Fibroblast of the aortic adventitia (primary cell): ENCODE measurements around the gene MRPS6. TPM values are rescaled to one million over a fixed set of nuclear protein-coding genes. Genes with fewer than 3 reads are reported as not detected.

ENCODE experiments used
- DNase-seq: peaks from one replicate; pipeline ENCODE4 v3.0.0-alpha.2; 2010; ENCODE audit warnings: low read depth
- H3K4me3 ChIP-seq: 2 replicates; pipeline ENCODE4 v1.5.1; 2011; ENCODE audit warnings: low read depth, mild to moderate bottlenecking, control low read depth, low read length, moderate library complexity
- total RNA-seq: library from RNA; depleted of rRNA; stranded (reverse); fragments of >200 nt; gene quantifications from 2 replicates; pipeline ENCODE4 v1.2.3, GENCODE V29; 2012; ENCODE audit warnings: low replicate concordance
- TF ChIP-seq, protein P1 (sequence below): IDR thresholded peaks from 2 replicates; pipeline ENCODE4 v1.5.1; 2011; ENCODE audit warnings: mild to moderate bottlenecking, low read length, control low read depth, inconsistent platforms; ENCODE audit not compliant: insufficient read depth

MRPS6 gene
- 19.5 and 78.1 TPM in 2 replicates for total RNA-seq

DNA sequence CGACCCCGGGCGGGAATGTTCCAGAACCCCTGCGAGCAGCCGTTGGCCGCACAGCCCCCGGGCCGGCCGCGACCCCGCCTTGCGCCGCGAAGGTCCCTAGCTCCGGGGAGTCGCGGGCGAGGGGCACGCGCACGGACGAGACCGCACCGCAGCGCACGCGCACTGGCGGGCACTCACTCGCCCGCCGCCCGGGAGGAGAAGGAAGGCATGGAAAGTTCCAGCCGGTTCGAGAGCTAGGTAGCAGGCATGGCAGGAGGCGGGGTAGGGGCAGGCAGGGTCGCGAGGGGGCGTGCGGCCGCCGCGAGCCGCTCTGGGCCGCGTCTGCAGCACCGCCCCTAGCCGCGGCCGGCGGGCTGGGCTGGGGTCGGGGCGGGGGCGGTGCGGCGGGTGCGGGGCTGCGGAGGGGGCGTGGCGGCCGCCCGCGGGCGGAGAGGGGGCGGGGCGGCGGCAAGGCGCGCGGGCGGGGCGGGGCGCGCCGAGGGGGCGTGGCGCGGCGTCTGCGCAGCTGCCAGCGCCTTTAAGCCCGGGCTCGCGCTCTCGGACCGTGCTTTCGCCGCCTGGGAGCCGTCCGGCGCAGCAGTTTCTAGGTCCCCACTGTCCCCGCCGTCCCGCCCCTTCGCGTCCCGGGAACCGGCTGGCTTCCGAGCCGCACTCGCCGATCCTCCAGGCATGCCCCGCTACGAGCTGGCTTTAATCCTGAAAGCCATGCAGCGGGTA, at the start of gene MRPS6, which contains the start of gene SLC5A3:
Gene MRPS6, plus strand, starts transcription at position 547 of the 717 bp plus-strand sequence. Its CDS starts 123 bp downstream, at position 670.
Gene SLC5A3, plus strand, starts transcription at position 547 of the 717 bp plus-strand sequence. CDS start 21,621 bp downstream, outside the sequence.
- TF ChIP-seq, protein P1, sequence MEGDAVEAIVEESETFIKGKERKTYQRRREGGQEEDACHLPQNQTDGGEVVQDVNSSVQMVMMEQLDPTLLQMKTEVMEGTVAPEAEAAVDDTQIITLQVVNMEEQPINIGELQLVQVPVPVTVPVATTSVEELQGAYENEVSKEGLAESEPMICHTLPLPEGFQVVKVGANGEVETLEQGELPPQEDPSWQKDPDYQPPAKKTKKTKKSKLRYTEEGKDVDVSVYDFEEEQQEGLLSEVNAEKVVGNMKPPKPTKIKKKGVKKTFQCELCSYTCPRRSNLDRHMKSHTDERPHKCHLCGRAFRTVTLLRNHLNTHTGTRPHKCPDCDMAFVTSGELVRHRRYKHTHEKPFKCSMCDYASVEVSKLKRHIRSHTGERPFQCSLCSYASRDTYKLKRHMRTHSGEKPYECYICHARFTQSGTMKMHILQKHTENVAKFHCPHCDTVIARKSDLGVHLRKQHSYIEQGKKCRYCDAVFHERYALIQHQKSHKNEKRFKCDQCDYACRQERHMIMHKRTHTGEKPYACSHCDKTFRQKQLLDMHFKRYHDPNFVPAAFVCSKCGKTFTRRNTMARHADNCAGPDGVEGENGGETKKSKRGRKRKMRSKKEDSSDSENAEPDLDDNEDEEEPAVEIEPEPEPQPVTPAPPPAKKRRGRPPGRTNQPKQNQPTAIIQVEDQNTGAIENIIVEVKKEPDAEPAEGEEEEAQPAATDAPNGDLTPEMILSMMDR = no peak
- H3K4me3 ChIP-seq = peak within 1 kb of the TSS; percentile 80
- DNase-seq = peak; percentile 78

- DNase-seq = no peak
- TF ChIP-seq, protein P1 = no peak
- no peak overlapping the region for H3K4me3 ChIP-seq
These were observed 49.5 kb upstream of the MRPS6 start for GRCh38 chr21:34023691-34024373.

GRCh38 chr21:34024374-34024693, 49.0 kb upstream of the MRPS6 start:
- no peak for DNase-seq
- no peak overlapping the region for H3K4me3 ChIP-seq
- TF ChIP-seq, protein P1 = no peak

DNA sequence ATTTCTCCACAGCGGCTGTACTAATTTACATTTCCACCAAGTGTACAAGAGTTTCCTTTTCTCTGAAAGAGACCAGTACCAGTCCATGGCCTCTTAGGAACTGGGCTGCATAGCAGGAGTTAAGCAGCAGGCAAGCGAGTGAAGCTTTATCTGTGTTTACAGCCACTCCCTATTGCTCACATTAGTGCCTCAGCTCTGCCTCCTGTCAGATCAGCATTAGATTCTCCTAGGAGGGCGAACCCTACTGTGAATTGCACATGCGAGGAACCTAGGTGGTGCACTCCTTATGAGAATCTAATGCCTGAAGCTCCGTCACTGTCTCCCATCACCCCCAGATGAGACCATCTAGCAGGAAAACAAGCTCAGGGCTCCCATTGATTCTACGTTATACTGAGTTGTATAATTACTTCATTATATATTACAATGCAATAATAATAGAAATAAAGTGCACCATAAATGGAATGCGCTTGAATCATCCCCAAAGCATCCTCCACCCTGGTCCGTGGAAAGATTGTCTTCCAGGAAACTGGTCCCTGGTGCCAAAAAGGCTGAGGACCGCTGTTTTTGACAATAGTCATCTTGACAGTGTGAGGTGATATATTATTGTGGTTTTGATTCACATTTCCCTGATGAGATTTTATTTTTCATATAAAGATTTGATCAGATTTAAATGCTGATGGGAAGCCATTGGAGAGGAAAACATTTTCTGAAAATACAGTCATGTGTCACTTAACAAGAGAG, 45.5 kb upstream of the MRPS6 start:
- DNase-seq = peak; percentile 57
- no peak overlapping the region for H3K4me3 ChIP-seq
- TF ChIP-seq, protein P1 = no peak

GRCh38 chr21:34029743-34030528, 43.4 kb upstream of the MRPS6 start:
- peak overlapping the region; percentile 32 for H3K4me3 ChIP-seq
- TF ChIP-seq, protein P1 = no peak
- DNase-seq = peak; percentile 83

DNA sequence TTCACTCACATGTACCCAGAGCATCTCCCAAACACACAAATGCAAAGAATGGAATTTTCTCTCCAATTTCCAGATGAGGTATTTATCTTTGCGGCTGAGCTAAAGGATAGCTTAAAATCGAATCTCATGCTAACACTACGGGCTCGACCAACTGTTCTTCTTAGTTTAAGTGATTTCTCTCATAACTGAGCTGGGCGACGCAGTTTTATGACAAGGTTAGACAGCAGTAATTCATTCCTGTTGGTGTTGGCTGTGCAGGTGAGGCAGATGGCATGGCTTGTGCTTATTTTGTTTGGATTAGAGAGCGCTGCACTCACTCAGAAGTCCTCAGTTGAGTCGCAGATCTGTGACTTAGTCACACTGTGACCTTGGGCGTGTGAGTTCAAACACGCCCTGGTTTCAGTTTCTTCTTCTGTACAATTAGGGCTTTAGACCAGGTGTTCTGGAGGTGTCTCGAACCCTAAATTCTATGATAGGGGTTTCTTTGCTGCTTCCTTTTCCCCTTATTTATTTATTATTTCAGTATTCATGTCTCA, 41.5 kb upstream of the MRPS6 start:
- DNase-seq = no peak
- no peak overlapping the region for H3K4me3 ChIP-seq
- TF ChIP-seq, protein P1 = no peak
